ENCODE results near the gene MFAP4. TPM values are rescaled to one million over a fixed set of nuclear protein-coding genes. Genes with fewer than 3 reads are reported as not detected.

The MFAP4 gene
- total and polyA plus RNA-seq, 4 donors = 2.1 to 13.3 (median 5.7) TPM

GRCh38 chr17:19387921-19388521 is 1.0 kb upstream of the MFAP4 start:
- Histone ChIP-seq H3K27me3 (ENCODE audit: control insufficient read depth in 4 of 4, insufficient read depth in 4 of 4, low read length in 3 of 4) (no peaks in the 10 kb centered on the region), H3K4me3 (ENCODE audit: low read depth in 1 of 3, low read length in 3 of 3) (no peak overlapping the region), H3K9me3 (ENCODE audit: control insufficient read depth in 4 of 4, low read length in 3 of 4) (no peaks in the 10 kb centered on the region), H3K4me1 (ENCODE audit: control insufficient read depth in 4 of 4, insufficient read depth in 4 of 4, low read length in 3 of 4) (no peaks in the 10 kb centered on the region), H3K9ac (ENCODE audit: low read depth in 1 of 2, low read length in 2 of 2) (no peak overlapping the region), H3K27ac (ENCODE audit: low read depth in 1 of 2, low read length in 2 of 2) (peak overlapping the region; percentile 19 to 51), H3K36me3 (ENCODE audit: control insufficient read depth in 4 of 4, insufficient read depth in 3 of 4, low read depth in 1 of 4, low read length in 3 of 4) (peaks cover 0 to 10% (median 4%) of the 10 kb centered on the region in 4 donors)
- WGBS = 88% methylated on average over 2 of the region's 2 CpGs
- DNase-seq (ENCODE audit: low spot score) = no peak
- no peak for TF ChIP-seq JUND (IDR thresholded peaks at IDR 0.05)
- no peak for TF ChIP-seq EGR1 (IDR thresholded peaks at IDR 0.05; ENCODE audit: low read depth in 2 of 2)
- TF ChIP-seq ZBTB33 (IDR thresholded peaks at IDR 0.05) = no peak
- TF ChIP-seq FOXA2 (IDR thresholded peaks at IDR 0.05) = no peak
- no peak for TF ChIP-seq RXRA (IDR thresholded peaks at IDR 0.05)
- no peak for TF ChIP-seq GABPA (IDR thresholded peaks at IDR 0.05 in 1 of 2, conservative IDR thresholded peaks at IDR 0.05 in 1 of 2)
- TF ChIP-seq, protein P1, sequence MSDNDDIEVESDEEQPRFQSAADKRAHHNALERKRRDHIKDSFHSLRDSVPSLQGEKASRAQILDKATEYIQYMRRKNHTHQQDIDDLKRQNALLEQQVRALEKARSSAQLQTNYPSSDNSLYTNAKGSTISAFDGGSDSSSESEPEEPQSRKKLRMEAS (IDR thresholded peaks at IDR 0.05) = no peak
- no peak for TF ChIP-seq TAF1 (conservative IDR thresholded peaks at IDR 0.05)
- no peak for TF ChIP-seq FOXA1 (IDR thresholded peaks at IDR 0.05)
- TF ChIP-seq, protein P2, sequence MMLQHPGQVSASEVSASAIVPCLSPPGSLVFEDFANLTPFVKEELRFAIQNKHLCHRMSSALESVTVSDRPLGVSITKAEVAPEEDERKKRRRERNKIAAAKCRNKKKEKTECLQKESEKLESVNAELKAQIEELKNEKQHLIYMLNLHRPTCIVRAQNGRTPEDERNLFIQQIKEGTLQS (IDR thresholded peaks at IDR 0.05) = no peak
- no peak for TF ChIP-seq YY1 (IDR thresholded peaks at IDR 0.05)
- no peak for TF ChIP-seq NR2F2 (IDR thresholded peaks at IDR 0.05)

GRCh38 chr17:19386051-19386929 is 700 bp downstream of the MFAP4 start:
- TF ChIP-seq GABPA (IDR thresholded peaks at IDR 0.05 in 1 of 2, conservative IDR thresholded peaks at IDR 0.05 in 1 of 2) (no peak), RAD21 (IDR thresholded peaks at IDR 0.05) (no peak), FOXA2 (IDR thresholded peaks at IDR 0.05) (no peak), CTCF (IDR thresholded peaks at IDR 0.05; ENCODE audit: low read depth, low read length, missing input control) (no peak), RXRA (IDR thresholded peaks at IDR 0.05) (no peak), ZBTB33 (IDR thresholded peaks at IDR 0.05) (no peak), TAF1 (conservative IDR thresholded peaks at IDR 0.05) (no peak), SP1 (IDR thresholded peaks at IDR 0.05) (no peak), HNF4G (IDR thresholded peaks at IDR 0.05) (no peak), HNF4A (conservative IDR thresholded peaks at IDR 0.05) (no peak)
- TF ChIP-seq, protein P3, sequence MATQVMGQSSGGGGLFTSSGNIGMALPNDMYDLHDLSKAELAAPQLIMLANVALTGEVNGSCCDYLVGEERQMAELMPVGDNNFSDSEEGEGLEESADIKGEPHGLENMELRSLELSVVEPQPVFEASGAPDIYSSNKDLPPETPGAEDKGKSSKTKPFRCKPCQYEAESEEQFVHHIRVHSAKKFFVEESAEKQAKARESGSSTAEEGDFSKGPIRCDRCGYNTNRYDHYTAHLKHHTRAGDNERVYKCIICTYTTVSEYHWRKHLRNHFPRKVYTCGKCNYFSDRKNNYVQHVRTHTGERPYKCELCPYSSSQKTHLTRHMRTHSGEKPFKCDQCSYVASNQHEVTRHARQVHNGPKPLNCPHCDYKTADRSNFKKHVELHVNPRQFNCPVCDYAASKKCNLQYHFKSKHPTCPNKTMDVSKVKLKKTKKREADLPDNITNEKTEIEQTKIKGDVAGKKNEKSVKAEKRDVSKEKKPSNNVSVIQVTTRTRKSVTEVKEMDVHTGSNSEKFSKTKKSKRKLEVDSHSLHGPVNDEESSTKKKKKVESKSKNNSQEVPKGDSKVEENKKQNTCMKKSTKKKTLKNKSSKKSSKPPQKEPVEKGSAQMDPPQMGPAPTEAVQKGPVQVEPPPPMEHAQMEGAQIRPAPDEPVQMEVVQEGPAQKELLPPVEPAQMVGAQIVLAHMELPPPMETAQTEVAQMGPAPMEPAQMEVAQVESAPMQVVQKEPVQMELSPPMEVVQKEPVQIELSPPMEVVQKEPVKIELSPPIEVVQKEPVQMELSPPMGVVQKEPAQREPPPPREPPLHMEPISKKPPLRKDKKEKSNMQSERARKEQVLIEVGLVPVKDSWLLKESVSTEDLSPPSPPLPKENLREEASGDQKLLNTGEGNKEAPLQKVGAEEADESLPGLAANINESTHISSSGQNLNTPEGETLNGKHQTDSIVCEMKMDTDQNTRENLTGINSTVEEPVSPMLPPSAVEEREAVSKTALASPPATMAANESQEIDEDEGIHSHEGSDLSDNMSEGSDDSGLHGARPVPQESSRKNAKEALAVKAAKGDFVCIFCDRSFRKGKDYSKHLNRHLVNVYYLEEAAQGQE (IDR thresholded peaks at IDR 0.05) = no peak
- TF ChIP-seq, protein P2 (IDR thresholded peaks at IDR 0.05) = no peak
- H3K27ac ChIP-seq (ENCODE audit: low read depth in 1 of 2, low read length in 2 of 2) = peak overlapping the region; percentile 37 to 63
- peaks cover 0 to 4% (median 0%) of the 10 kb centered on the region in 4 donors for H3K4me1 ChIP-seq (ENCODE audit: control insufficient read depth in 4 of 4, insufficient read depth in 4 of 4, low read length in 3 of 4)
- DNase-seq (ENCODE audit: low spot score) = no peak
- H3K27me3 ChIP-seq (ENCODE audit: control insufficient read depth in 4 of 4, insufficient read depth in 4 of 4, low read length in 3 of 4) = no peaks in the 10 kb centered on the region
- H3K36me3 ChIP-seq (ENCODE audit: control insufficient read depth in 4 of 4, insufficient read depth in 3 of 4, low read depth in 1 of 4, low read length in 3 of 4) = peaks cover 0 to 14% (median 4%) of the 10 kb centered on the region in 4 donors
- 59% methylated on average over 20 of the region's 20 CpGs for WGBS
- H3K9ac ChIP-seq (ENCODE audit: low read depth in 1 of 2, low read length in 2 of 2) = no peak overlapping the region
- H3K4me3 ChIP-seq (ENCODE audit: low read depth in 1 of 3, low read length in 3 of 3) = no peak overlapping the region
- H3K9me3 ChIP-seq (ENCODE audit: control insufficient read depth in 4 of 4, low read length in 3 of 4) = no peaks in the 10 kb centered on the region

All from liver (tissue), 9 donors.